GM10847 (cell line): ENCODE data around the gene SNCB.

Experiments
- POLR2A ChIP-seq: IDR thresholded peaks from 2 replicates; pipeline ENCODE4 v1.6.1; 2011; ENCODE audit not compliant: insufficient read length; ENCODE audit errors: extremely low read depth

Gene SNCB

DNA sequence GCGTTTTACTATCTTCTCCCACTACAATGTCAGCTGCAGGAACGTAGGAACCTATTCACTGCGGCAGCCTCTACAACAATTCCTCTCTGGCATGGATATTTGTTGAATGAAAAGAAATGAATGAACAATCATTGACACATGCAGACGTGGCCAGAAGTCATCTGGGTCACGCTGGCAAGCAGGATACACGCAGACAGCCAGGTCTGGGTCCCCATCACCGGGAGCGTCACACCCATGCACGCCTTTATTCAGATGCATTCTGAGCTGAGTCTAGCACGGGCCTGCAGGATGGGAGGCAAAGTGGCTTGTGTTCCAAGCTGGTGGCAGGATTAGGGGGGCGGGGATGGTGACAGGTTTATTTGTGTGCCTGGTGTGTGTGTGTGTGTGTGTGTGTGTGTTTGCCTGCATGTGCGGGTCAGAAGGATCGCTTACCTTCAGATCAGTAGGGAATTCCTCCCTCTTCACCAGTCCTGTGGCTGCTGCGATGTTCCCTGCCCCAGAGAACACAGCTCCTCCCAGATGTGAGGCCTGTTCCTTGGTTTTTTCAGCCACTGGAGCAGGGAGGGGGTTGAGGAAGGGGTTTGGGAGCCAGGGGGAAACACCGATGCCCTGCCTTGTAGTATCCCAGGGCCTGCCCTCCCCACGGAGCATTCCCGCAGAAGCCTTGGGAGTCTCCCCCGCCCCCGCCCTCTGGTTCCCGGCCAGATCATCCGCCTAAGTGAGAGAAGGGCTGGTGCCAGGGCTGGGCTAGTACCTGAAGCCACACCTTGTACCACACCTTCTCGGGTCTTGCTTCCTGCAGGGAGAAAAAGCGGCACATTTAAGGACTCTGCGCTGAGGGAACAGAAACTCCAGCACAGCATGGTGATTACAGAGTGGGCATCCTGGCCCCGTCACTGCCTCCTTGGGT lies 4.1 kb downstream of the SNCB start:
- TF ChIP-seq POLR2A: no peak

DNA sequence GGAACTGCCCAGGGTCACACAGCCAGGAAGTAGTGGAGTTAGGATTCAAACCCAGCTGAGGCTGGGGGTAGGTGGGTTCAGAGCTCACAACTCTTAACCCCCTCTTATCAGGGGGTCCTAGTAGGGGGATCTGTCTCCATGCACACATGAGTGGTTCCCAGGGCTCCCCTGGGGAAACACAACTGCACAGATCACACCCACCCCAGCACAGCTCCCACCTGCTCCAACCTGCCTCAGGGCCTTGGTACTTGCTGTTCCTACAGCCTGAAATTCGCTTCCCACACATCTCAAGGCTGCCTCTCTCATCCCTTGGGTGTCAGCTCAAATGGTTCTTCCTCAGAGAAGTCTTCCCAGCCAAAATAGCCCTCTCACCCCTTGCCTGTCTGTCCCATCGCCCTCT lies 4.8 kb downstream of the SNCB start:
- no peak for TF ChIP-seq POLR2A

DNA sequence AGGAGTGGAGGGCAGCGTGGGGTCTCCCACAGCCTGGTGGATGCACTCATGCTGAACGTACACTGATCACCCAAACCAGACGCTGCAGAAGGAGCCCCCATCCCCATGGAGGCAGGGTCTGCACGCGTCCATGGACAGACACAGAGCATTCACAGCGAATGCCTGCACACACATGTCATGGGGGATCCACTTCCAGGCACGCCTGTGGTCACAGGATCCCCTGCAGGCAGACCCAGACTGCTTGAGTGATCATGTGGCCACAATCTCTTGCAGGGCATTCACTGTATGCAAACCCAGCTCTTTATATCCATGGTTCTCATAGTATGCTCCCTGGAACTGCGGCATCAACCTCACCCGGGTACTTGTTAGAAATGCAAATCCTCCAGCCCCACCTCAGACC lies 5.4 kb downstream of the SNCB start:
- TF ChIP-seq POLR2A: no peak

DNA sequence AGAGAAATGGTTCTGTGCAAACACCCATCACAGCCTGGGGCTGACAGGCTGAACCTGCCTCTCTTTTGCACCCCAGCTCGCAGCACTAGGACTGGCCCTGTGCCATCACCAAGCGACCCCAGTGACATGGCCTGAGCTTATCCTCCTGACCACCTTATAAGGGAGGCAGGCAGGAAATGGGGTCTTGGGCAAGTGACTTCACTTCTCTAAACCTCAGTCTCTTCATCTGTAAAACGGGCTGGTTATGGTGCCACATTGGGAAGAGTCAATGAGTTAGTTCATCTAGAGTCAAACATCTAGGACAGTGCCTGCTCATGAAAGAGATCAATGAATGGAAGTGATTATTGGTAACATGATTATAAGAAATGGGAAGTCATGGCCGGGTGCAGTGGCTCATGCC lies 6.2 kb downstream of the SNCB start:
- no peak for TF ChIP-seq POLR2A

DNA sequence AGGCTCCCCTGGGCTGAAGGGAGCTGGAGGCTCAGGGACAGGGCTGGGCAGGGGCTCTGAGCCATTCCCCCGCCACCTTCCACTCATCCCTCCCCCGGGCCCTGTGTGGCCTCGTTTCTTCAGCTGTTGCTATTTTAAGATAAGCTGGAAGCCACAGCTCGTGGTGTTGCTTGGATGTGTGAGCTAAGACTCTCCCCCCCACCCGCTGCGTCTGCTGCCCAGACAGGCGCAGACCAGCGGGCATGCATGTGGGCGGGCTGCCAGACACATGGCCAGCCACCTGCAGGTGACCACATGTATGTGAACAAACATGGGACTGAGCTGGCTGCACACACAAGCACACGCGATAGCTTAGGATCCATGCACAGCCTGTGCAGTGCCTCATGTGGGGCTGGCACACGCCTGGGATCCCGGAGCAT lies 8.7 kb downstream of the SNCB start:
- no peak for TF ChIP-seq POLR2A

DNA sequence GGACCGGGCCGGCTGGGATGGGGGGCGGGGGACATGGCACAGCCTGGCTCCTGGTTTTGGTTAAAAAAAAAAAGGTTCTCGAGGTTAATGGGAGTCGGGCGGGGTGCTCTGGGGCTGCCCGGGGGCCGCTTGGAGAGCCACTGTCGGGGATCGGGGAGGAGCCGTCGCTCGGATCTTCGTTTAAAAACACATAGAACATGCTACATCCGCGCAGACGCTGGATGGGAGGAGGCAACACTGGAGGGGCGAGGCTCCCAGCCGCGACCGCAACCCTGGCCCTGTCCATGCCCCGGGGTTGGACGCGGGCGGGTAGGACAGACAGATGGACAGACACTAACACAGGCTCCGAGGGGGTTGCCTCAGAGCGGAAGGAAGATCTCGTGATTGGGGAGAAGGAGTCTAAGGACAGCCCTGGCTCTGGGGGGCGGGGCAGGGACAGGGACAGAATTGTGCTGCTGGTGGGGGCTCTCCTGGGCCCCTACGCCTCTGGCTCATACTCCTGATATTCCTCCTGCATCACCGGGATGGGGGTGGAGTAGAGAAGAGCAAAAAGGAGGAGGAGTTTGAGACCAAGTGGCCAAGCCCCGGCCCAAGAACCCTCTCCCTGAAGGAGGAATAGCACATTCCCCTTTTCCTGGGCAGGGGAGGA lies 9.9 kb downstream of the SNCB start:
- TF ChIP-seq POLR2A: no peak

DNA sequence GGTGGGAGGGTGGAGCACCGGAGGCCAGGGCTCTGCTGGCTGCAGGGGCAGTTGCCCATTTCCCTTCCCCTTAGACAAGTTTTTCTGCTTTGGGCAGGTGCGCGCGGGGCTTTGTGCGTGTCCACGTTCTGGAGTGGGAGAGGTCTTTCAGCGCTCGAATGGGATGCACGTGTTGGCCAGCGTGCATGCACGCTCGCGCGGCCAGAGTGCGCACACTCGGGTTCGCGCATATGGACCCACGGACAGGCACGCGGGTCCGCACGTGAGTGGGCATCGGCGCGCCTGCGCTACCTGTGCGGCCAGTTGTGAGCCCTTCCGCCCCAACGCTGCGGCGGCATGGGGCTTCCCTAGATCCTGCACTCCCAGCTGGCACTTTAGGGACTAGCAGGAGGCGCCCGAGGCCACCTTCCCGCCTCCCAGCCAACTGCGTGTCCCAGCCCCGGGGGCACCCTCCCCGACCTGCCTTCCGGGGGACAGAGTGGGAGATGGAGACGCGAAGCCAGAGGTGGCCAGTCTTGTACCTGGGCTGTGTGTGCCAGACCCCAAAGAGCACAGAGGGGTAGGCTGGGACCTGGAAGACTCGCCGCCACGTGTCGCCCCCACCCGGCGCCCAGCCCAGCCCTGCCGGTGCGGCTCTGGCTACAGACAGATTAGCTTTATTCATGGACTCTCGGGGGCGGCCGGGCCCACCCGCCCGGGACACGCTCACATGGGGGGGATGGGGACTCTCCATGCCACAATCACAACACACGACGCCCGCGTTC lies 10.6 kb downstream of the SNCB start:
- no peak for TF ChIP-seq POLR2A

DNA sequence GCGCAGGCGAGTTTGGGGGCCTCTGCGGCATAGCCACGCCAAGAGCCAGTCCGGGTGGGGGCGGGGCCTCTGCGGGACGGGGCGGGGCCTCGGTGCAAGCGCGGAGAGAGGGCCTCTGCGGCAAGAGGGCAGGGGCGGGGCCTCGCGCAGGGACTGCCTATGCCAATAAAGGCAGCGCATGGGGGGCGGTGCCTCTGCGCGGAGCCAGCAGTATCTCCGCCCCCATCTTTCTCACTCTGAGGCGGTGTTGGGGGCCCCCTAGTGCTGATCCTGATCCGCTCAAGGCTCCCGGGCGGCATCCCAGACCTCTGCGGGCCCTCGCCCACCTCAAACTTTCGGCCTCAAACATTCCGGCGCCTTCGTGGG lies 11.1 kb downstream of the SNCB start:
- no peak for TF ChIP-seq POLR2A

DNA sequence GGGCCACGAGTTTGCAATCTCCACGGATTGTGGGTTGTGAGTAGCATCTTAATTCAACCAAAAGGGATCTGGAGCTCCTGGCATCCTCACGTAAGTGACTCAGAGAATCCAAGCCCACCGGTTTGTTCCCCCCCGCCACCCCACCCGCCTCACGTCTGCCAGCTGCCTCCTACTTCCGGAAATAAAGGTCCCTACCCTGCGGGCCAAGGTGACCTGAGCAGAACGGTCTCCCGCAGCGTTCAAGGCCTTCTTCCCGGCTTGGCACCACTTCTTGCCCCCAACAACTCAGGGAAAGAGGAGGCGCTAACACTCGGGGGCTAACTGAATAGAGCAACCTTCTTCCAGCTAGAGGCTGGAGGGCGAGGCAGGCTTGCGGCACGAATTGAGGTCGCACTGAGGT lies 11.6 kb downstream of the SNCB start:
- no peak for TF ChIP-seq POLR2A

DNA sequence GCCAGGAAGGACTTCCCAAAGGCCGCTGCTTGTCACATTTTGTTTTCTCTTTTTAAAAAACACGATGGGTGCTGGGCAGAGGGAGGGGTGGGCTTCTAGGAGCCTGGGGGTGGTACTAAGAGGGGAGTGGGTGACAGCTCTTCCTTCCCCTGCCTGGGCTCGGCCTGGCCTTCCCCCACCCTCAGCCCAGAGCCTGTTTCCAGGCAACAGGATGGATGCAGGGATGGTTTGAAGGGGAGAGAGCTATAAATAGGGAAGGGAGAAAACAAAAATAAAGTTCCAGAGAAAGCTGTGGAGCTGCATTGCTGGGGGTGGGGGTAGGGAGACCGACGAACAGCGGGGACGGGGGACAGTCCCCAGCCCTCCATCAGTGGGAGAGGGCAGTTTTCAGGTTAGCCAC lies 13.8 kb downstream of the SNCB start:
- no peak for TF ChIP-seq POLR2A

DNA sequence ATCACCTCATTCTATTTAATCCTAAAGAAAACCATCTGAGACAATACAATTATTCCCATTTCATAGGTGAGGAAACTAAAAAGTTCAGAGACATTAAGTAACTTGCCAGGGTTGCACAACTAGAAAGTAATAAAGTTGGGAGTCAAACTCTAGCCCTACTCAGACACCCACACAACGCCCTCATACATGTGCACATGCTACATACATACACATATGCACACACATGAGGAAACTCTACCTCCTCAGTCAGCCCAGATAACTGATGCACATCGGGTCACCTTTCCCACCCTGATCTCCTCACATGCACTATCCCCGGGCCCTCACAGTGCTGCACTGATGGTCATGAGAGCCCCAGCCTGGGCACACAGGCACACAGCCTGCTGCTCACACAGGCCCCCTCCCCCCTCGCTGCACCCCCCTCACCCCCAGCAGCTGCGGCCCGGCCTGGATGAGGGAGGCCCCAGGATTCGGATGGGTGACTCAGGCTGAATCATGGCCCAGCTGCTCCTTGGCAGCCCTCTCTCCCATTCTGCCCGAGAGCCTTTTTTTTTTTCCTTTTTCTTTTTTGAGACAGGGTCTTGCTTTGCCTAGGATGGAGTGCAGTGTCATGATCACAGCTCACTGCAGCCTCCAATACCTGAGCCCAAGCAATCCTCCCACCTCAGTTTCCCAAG lies 15.4 kb downstream of the SNCB start:
- TF ChIP-seq POLR2A: no peak

DNA sequence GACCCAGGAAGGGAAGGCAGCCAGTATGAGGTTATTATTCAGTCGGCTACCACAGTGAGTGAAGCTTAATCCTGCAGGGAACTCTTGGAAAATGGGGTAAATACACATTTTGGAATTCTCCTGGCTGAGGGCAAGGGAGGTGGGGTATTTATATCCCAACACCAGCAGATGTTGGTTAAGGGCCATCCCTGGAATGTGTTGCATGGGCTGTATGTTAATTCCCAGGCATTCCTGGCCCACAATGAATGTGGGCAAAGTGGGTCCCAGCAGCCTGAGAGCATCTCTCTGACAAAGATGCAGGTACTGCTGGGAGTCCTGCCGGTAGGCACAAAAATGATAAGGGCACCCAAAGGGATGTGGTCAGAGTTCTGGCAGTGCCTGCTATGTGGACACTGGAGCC lies 17.5 kb downstream of the SNCB start:
- TF ChIP-seq POLR2A: no peak

DNA sequence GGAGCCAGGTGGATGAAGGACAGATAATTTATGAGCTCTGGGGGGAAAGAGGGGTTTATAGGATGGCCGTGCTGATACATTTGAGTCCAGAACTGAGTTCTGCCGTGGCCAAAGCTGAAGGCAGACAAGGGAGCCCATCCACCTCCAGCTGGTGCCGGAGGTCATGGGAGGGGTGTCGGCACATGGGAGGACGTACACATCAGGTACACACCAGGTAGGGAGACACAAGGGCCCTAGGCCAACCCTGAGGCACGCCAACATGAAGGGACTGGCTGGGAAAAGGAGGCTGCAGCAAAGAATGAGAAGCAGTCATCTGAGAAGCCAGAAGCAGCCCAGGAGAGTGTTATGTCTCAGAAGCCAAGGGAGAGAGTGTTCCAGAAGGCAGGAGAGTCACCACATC lies 18.3 kb downstream of the SNCB start:
- no peak for TF ChIP-seq POLR2A

DNA sequence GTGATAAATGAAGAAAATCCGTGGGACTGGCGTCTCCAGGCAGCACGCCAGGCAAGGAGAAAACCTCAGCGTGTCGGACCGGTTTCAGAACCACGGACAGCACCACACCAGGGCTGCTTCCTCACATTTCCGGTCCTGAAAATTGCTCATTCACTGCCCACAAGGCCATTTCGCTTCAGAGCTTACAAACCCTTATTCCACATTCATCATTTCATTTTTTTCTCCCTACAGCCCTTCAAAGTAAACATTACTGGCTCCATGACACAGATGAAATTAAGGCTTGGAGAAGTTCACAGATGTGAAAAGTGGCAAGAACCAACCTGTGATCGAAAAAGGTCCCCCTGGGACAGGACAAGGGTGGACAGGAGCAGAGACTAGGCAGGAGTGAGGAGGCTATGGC lies 18.9 kb downstream of the SNCB start:
- no peak for TF ChIP-seq POLR2A

DNA sequence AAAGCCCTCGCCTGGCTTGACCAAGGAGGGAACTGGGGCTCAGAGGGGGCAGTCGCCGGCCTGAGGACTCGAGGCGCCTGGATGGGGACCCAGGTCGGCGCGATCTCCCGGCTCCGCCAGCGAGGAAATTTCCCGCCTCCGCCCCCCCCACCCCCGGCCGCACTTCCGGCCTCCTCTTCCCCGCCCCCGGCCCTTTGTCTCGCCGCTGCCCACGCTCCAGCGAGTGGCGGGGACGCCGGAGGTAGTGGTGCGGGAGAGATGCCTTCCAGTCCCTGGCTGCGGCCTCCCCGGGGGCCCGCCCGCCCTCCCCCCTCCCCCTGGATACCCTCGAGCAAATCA lies 19.9 kb downstream of the SNCB start:
- no peak for TF ChIP-seq POLR2A
